SIG-M5 (cell line): ENCODE data around the gene TP53TG3D.
"Not testable (repeated sequence)": the region's sequence is repeated elsewhere in the genome, so short reads cannot be mapped to it uniquely, and the experiment has no call there.

ENCODE experiments used
- DNase-seq: peaks from one replicate; lab custom pipeline; 2025; lab: John Stamatoyannopoulos, UW

Gene TP53TG3D, protein sequence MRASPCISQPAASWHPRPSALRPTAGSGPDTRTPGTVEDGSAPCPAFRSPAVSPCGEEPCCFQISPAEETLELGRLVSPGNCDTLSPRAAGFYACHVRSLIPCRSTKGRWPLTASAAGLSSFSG

DNA sequence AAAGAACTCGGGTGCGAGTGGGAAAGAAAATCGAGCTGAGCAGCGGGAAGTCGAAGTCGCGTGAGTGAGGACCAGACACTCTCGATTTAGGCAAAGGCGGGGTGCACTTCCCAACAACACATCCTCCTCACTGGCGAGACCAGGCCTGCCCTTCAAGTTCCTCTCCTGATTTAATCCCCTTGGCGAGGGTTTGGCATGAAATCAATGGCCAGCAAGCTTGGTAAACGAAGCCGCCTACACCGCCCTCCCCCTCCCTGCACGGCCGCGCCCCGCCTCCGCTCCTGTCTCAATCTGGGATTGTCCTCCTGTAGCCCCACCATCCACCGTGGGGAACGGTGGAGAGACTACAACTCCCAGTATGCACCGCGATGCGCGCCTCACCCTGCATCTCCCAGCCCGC lies at the start of gene TP53TG3D:
Gene TP53TG3D, plus strand, starts transcription at position 301 of the 400 bp plus-strand sequence. Its CDS starts 68 bp downstream, at position 369.
- not testable (repeated sequence) for DNase-seq

DNA sequence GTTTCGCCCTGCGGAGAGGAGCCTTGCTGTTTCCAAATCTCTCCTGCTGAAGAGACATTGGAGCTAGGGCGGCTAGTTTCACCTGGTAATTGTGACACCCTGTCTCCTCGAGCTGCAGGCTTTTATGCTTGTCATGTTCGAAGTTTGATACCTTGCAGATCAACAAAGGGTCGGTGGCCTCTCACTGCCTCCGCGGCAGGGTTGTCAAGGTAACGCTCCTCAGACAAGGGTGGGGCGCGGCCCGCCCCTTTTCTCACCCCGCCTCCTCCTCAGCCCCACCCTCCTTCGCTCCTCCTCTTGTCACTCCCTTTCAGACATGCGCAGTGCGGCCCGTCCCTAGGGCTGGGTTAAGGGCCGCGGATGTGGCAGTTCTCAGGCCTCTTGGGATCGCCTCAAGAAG lies 421 bp downstream of the TP53TG3D start:
- DNase-seq = not testable (repeated sequence)

DNA sequence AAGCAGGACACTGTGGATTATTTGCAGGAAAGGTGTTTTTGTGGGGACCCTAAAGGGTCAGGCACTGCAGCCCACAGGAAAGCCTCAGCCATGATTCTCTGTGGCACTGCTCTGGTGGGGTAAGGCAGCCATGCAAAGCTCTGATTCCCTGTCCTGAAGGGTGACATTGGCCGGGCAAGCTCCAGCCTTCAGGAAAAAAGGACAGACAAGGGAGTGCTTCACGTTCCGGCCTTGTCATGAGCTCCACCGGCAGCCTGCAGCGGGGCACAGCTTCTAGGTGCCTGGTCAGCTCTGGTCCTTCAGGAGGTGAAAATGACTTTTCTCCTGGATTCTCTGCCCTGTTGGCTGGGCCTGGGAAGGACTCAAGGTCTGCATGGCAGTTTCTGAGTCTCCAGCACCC lies 8.4 kb downstream of the TP53TG3D start:
- DNase-seq = not testable (repeated sequence)

DNA sequence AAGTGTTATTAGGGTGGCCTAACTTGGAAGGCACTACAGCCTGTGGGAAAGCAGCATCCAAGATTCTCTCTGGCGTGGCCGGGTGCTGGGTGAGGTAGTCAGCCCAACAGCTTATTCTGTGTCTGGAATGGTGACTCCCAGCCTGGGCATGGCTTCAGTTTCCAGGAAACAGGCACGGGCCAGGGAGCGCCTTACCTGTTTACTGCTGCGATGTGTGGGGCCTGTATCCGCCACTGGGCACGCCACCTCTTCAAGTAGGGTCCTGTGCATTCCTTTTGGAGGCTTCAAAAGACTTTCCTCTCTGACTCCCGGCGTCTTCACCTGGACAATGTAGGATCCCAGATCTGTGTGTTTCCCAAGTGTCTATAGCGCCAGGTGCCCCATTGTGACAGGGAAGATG lies 10.5 kb downstream of the TP53TG3D start:
- not testable (repeated sequence) for DNase-seq

DNA sequence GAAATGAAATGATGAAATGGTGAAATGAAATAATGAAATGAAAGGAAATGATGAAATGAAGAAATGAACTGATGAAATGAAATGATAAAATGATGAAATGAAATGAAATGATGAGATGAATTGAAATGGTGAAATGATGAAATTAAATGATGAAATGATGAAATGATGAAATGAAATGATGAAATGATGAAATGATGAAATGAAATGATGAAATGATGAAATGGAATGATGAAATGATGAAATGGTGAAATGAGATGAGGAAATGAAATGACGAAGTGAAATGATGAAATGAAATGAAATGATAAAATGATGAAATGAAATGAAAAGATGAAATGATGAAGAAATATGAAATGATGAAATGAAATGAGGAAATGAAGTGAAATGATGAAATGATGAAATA lies 28.8 kb downstream of the TP53TG3D start:
- DNase-seq = not testable (repeated sequence)

DNA sequence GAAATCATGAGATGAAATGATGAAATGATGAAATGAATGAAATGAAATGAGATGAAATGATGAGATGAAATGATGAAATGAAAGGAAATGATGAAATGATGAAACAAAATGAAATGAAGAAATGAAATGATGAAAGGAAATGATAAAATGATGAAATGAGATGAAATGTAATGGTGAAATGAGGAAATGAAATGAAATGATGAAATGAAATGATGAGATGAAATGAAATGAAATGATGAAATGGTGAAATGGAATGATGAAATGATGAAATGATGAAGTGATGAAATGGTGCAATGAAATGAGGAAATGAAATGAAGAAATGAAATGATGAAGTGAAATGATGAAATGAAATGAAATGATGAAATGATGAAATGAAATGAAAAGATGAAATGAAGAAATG lies 29.9 kb downstream of the TP53TG3D start:
- DNase-seq = not testable (repeated sequence)

DNA sequence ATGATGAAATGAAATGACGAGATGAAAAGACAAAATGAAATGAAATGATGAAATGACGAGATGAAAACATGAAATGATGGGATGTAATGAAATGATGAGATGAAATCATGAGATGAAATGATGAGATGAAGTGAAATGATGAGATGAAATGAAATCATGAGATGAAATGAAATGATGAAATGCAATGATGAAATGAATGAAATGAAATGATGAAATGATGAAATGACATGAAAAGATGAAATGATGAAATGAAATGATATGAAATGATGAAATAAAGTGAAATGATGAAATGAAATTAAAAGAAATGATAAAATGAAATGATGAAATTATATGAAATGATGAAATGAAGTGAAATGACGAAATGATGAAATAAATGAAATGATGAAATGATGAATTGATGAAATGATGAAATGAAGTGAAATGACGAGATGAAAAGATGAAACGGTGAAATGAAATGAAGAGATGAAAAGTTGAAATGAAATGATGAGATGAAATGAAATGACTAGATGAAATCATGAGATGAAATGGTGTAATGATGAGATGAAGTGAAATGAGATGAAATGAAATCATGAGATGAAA lies 30.9 kb downstream of the TP53TG3D start:
- DNase-seq = not testable (repeated sequence)

DNA sequence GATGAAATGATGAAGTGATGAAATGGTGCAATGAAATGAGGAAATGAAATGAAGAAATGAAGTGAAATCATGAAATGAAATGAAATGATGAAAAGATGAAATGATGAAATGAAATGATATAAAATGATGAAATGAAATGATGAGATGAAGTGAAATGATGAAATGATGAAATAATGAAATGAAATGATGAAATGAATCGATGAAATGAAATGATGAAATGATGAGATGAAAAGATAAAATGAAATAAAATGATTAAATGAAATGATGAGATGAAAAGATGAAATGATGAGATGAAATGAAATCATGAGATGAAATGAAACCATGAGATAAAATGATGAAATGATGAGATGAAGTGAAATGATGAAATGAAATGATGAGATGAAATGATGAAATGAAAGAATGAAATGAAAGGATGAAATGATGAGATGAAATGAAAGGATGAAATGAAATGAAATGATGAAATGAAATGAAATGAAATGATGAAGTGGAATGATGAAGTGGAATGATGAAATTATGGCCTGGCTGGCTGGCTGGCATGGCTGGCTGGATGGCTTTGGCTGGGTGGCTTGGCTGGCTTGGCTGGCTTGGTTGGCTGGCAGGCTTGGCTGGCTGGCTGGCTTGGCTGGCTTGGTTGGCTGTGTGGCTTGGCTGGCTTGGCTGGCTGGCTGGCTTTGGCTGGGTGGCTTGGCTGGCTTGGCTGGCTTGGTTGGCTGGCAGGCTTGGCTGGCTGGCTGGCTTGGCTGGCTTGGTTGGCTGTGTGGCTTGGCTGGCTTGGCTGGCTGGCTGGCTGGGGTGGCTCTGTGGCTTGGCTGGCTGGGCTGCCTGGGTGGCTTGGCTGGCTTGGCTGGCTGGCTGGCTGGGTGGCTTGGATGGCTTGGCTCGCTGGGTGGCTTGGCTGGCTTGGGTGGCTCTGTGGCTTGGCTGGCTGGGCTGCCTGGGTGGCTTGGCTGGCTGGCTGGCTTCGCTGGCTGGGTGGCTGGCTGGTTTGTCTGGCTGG lies 32.0 kb downstream of the TP53TG3D start:
- DNase-seq = not testable (repeated sequence)

DNA sequence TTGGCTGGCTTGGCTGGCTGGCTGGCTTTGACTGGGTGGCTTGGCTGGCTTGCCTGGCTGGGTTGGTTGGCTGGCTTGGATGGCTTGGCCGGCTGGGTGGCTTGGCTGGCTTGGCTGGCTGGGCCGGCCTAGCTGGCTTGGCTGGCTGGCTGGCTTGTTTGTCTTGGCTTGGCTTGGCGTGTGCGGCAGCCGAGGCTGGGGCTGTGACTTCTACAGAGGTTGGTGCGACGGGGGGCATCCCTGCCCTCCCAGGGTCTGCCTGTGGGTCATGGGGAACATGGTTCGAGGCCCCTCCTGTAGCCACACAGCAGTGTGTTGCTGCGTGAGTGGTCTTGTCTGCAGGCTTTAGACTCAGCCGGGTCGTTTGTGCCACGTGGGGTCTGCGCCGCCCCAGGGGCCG lies 33.1 kb downstream of the TP53TG3D start:
- DNase-seq = not testable (repeated sequence)

DNA sequence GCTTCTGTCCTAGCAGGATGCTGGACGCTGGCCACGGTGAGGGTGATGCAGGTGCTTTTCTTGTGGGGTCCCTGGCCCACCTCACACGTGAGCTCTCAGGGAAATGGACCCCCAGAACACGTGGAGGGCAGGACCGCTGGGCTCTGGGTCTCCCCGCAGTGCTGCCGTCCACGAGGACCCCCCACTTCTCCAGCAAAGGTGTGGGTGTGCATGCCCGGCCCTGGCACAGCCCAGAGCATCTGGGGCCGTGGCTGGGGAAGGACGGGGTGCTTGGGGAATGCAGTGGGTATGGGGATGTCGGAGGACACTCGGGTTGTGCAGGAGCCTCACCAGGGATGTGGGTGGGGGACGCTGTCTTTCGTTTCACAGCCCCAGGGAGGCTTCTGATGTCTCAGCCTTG lies 34.7 kb downstream of the TP53TG3D start:
- not testable (repeated sequence) for DNase-seq

DNA sequence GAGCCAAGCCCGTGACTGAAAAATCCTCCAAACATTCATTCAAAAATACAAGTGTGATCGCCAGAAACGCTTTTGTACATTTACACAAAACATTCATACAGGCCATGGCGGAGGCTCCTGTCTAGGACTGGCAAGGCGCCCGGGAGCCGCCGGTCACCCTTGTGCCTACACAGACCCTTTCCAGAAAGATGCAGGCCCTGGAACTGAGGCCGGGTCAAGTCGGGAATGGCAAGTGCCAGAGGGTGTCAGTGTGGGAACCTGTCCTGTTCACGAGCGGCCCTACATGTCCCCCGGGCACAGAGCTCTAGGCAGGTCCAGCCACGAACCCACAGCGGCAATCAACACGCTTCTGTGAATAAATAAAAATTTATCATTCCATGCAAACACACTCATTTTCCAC lies 36.1 kb downstream of the TP53TG3D start:
- not testable (repeated sequence) for DNase-seq

DNA sequence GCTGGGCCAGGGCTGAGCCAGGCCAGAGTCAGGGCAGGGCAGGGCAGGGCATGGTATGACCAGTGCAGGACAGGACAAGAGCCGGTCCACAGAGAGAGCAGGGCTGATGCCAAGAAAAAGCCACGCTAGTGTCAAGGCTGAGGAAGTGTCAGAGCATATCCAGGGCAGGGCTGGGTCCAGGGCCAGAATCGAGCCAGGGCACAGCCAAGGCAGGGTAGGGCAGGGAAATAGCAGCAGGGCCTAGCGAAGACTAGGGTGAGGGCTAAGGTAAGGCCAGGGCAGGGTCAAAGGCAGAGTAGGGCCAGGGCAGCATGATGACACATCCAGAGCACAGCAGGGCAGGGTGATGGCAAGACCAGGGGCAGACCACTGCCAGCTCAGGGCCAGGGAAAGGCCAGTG lies 49.7 kb downstream of the TP53TG3D start:
- not testable (repeated sequence) for DNase-seq
